Activated CD4-positive, alpha-beta T cell treated with anti-CD3 and anti-CD28 coated beads, Interleukin-2, amount 50 U/mL, for 1 hour (primary cell): Measurements from ENCODE around the gene IFT20.
"Not testable (repeated sequence)": the region's sequence is repeated elsewhere in the genome, so short reads cannot be mapped to it uniquely, and the experiment has no call there.

ENCODE experiments used
- DNase-seq: peaks from one replicate; pipeline ENCODE4 v3.0.0-alpha.2; 2020

The IFT20 gene

DNA sequence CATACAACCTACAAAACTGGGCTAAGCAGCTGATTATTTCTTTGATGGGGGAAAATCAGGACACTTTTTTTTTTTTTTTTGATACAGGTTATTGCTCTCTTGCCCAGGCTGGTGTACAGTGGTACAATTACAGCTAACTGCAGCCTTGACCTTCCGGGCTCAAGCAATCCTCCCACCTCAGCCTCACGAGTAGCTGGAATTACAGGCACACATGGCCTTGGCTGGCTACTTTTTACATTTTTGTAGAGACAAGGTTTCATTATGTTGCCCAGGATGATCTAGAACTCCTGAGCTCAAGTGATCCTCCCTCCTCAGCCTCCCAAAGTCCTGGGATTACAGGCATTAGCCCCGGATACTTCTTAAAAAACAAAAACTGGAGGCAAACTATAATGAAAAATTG is 36.8 kb downstream of the IFT20 start:
- no peak for DNase-seq

DNA sequence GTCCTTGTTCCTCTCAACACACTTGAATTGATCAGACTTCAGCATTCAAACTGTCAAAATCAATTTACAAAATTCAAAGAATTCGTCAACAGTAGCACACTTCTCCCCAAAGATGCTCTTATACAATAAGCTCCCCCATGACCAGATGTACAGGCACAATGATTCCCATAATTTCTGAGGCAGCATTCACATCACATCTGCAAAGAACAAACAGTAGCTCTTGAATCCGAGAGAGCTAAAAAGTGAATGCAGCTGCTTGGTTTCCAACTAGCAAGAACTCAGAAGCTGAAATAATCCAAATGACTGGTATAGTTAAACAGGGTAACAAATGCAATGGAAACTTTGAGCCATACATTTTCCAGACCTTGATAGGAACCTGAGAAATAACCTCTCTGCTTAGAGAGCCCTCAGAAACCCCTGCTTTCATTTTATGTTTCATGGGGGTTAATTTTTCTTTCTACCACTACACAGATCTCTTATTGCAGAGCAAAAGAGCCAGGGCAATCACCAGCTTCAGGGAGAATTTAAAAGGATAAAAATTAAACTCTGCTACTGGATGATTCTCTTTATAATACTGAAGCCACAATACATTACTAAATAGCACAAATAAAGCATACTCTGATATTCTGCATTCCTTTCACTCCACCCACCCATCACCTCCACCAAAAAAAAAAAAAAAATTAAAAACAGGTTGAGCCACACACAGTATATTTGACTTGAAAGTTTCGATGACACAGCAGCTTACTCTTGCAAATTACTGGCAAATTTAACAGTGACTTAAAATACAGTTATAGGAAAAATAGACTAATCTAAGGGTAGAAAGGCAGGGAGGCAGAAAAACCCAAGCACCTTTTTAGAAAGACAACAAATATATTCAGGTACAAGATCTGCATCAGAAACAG is 39.3 kb downstream of the IFT20 start:
- no peak for DNase-seq

DNA sequence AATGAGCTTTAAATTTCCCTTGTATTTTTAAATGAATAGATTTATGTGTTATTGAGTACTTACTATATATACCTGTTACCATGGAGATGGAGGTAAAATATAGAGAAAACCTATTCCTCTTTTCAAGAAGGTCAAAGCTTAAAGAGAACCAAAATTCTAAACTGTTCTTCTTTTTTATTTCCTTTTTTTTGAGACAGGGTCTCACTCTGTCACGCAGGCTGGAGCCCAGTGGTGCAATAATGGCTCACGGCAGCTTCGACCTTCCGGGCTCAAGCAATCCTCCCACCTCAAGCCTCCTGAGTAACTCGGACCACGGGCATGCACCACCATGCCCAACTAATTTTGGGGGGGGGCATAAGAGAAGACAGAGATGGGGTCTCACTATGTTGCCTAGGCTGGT is 41.3 kb downstream of the IFT20 start:
- DNase-seq: no peak

DNA sequence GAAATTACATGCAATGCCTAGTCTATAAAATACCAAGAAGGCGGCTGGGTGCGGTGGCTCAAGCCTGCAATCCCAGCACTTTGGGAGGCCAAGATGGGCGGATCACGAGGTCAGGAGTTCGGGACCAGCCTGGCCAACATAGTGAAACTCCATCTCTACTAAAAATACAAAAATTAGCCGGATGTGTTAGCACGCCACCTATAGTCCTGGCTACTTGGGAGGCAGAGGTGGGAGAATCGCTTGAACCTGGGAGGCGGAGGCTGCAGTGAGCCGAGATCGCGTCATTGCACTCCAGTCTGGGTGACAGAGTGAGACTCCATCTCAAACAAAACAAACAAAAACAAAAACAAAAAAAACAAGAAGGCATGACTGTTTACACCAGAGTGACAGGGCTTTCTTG is 42.4 kb downstream of the IFT20 start:
- not testable (repeated sequence) for DNase-seq

DNA sequence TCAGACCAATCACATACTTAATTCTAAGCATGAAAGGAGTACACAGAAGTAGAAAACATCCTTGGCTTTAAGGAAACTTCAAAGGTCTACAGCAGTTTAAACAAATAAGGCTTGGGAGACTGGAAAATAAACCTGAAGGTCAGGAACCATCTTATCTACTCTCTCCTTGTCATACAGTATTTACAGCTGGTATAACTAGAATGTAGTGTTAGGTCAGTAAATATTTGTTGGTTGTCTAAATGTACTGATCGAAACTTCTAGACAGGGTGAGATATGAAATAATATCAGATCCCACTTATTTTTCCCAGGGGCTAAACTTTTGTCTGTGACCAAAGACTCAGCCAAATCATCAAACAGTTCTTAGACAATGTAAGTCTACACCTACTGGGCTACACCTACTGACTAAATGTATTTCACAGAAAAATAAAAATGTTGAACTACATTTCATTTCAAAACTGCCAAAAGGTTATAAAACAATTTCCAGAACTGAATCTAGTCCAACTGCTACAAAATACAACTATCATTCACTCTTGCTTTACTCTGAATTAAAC is 43.4 kb downstream of the IFT20 start:
- no peak for DNase-seq

DNA sequence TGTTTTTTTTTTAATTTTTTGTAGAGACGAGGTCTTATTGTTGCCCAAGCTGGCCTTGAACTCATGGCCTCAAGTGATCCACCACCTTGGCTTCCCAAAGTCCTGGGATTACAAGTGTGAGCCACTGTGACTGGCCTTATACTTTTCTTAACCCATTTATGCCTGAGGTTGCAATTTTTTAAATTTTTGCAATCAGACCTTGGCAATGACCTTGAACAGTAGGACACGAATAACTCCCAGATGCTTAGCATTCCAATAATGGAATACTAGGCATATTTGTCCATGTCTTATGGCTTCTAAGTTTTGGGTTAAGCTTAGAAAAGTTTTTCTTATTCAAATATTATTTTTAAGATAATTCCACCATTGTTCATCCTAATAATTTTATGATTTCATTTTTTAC is 44.6 kb downstream of the IFT20 start:
- no peak for DNase-seq

DNA sequence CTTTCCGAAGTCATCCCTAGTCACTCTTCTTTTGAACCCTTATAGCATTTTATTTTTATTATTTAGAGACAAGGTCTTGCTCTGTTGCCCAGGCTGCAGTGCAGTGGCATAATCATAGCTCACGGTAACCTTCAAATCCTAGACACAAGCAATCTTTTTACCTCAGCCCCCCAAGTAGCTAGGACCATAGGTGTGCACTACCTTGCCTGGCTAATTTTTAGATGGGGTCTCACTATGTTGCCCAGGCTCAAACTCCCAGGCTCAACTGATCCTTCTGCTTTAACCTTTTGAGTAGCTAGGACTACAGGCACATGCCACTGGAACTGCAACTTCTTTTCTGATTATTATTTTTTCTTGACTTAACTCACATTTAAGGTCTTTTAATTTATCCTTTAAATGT is 49.3 kb downstream of the IFT20 start:
- DNase-seq: no peak

DNA sequence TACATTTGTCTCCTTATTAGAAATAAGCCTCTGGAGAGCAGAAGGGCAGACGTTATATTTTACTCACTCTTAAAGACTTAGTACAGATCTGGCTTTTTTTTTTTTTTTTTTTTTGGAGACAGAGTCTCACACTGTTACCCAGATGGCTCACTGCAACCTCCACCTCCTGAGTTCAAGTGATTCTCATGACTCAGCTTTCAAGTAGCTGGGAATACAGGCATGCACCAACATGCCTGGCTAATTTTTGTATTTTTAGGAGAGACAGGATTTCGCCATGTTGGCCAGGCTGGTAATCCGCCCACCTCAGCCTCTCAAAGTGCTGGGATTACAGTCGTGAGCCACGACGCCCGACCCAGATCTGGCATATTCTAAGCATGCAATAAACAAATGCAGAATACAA is 52.7 kb downstream of the IFT20 start:
- no peak for DNase-seq

DNA sequence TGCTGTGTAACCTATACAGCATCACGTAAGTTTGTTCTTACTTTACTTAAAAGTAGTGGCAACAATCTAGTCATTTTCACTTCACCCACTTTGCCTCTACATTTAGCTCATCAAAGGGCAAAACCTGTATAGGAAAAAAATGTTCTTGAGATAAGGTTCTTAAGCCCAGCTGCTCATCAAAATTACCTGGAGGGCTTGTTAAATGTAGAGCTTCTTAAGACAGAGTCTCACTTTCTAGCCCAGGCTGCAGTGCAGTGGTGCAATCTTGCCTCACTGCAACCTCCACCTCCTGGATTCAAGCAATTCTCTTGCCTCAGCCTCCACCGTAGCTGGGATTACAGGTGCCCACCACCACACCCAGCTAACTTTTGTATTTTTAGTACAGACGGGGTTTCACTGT is 54.4 kb downstream of the IFT20 start:
- no peak for DNase-seq

DNA sequence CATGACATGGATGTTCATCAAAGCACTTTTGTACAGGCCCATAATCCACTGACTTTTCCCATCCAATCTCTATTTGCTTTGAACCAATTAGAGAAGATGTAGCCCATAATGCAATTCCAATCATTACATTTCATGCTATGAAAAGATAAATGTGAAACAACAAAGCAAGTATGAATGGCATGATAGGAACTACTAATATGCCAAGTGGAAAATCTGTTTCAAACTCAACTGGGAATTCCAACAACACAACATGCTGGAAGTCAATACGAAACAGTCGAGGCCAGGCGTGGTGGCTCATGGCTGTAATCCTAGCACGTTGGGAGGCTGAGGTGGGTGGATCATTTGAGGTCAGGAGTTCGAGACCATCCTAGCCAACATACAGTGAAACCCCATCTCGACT is 55.9 kb downstream of the IFT20 start:
- no peak for DNase-seq
